Embryonic facial prominence (tissue), 1 donor: ENCODE measurements around the gene CPEB2.

ENCODE experiments used
- DNase-seq: peaks from one replicate; pipeline ENCODE4 v3.0.0-alpha.2; 2016; ENCODE audit errors: extremely low spot score

Gene CPEB2

GRCh38 chr4:15001869-15002658, at the start of gene CPEB2:
CPEB2 (plus strand) TSS chr4:15002481; CDS start chr4:15002674, 193 bp downstream.
- DNase-seq = peak; percentile 63

DNA sequence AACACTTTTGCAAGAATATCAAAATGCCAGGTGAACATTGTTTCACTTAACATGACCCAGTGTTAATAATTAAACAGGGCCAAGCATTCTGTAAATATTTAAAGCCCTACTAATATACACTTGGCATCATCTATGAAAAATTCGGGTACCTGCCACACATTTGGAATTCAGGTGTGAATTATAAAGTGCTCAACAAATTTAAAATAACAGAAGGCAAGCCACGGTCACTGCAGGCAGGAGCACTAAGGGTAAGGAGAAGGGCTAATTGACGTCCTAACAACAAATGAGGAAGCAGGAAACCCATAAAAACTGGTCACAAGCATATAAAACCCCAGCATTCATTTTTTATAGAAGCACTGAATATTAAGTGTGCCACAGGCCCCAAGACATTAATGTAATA, 43.8 kb upstream of the CPEB2 start:
- DNase-seq = no peak

GRCh38 chr4:14961292-14961691, 41.0 kb upstream of the CPEB2 start:
- no peak for DNase-seq

DNA sequence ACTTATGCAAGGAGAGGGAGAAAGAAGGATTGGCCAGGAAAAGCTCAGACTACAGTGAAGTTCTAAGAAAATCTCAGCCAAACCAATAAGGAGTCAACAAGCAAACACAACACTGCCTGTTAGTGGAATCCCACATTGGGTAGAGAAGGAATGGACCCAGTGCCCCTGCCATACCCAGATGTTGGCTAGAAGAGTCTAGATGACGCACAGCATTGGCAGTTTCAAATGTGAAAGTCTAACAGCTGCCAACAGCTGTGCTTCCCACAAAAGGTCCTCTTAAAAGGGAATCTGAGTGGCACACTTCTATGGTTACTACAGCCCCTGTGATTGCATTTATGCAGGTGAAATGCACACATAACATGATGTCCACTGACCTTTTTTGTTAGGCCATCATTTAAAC, 37.2 kb upstream of the CPEB2 start:
- no peak for DNase-seq

GRCh38 chr4:14967982-14968381, 34.3 kb upstream of the CPEB2 start:
- DNase-seq = no peak

GRCh38 chr4:14977830-14978229, 24.5 kb upstream of the CPEB2 start:
- DNase-seq = no peak

- DNase-seq = no peak
These were observed 17.8 kb upstream of the CPEB2 start for GRCh38 chr4:14984448-14984847.

GRCh38 chr4:14985161-14985560, 17.1 kb upstream of the CPEB2 start:
- DNase-seq = no peak

- no peak for DNase-seq
These were observed 16.4 kb upstream of the CPEB2 start for GRCh38 chr4:14985843-14986242.

GRCh38 chr4:14987054-14987453, 15.2 kb upstream of the CPEB2 start:
- no peak for DNase-seq

- no peak for DNase-seq
These were observed 11.8 kb upstream of the CPEB2 start for GRCh38 chr4:14990484-14990883.

DNA sequence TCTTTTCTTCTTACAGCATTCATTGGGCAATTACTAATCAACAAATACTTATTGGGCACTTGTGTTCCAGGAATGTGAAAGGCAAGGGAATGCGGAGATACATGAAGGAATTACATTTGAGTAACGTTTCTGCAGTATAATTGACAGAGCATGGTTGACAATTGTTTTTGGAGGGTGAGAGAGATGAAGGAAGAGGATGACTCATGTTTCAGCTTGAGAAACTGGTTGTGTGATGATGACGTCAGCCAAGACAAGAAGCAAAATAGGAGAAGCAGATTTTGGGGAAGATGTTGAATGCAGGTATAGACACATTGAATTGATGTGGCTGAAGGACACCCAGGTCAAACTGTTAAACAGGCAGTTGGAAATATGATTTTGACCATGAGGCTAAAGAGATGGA, 8.0 kb upstream of the CPEB2 start:
- no peak for DNase-seq

- peak; percentile 62 for DNase-seq
These were observed 923 bp upstream of the CPEB2 start for GRCh38 chr4:15001248-15001868.

- DNase-seq = peak; percentile 54
These were observed 549 bp downstream of the CPEB2 start for GRCh38 chr4:15002659-15003400.

GRCh38 chr4:15003401-15003890, 1.2 kb downstream of the CPEB2 start:
- no peak for DNase-seq

DNA sequence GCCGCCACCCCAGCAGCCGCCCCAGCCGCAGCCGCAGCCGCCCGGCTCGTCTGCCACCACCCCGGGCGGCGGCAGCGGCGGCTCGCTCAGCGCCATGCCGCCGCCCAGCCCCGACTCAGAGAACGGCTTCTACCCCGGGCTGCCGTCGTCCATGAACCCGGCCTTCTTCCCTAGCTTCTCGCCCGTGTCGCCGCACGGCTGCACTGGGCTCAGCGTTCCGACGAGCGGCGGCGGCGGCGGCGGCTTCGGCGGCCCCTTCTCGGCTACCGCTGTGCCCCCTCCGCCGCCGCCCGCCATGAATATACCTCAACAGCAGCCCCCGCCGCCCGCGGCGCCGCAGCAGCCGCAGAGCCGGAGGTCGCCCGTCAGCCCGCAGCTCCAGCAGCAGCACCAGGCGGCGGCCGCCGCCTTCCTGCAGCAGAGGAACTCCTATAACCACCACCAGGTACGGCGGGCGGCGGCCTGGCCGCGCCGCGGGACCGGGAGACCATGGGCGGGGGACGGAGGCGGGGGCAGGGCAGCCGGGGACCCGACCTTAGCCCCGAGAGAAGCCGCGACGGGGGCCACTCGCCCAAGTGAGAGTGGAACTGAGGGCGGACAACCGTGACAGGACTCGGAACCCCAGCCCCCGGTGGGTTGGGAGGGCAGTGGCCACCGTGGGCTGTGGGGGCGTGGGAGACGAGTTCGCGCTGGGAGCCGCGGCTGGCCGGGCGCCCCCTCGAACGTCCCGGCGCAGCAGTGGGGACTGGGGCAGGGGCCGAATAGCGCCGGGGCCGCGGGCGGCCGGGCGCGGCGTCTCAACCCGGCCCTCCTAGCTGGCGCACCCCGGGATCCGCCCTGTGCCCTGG, 1.8 kb downstream of the CPEB2 start:
- DNase-seq = no peak

DNA sequence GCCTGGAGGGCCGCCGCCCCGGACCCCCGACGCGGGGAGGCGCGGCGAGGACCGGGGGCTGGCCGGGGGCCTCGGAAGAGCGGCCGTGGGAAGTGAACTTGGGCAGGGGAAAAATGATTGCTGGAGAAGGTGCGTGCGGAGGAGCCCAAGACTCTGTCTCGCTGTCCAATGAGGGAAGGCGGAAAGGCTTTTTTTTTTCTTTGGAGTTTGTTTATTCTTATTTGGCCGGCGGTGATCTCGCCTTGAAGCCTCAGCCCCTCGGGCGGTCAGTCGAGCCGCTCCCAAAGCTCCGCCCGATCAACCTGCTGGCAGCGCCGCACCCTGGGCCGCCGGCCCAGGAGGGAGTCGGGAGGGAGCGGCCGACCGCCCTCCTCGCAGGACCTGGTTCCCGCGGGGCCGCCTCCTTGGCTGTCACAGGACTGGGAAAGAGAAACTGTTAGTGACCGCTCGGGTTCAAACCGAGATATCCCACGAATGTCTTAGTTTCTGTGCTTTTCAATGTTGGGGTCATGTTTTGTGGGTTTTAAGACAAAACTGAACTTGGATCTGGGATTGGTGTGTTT, 2.5 kb downstream of the CPEB2 start:
- DNase-seq = no peak

DNA sequence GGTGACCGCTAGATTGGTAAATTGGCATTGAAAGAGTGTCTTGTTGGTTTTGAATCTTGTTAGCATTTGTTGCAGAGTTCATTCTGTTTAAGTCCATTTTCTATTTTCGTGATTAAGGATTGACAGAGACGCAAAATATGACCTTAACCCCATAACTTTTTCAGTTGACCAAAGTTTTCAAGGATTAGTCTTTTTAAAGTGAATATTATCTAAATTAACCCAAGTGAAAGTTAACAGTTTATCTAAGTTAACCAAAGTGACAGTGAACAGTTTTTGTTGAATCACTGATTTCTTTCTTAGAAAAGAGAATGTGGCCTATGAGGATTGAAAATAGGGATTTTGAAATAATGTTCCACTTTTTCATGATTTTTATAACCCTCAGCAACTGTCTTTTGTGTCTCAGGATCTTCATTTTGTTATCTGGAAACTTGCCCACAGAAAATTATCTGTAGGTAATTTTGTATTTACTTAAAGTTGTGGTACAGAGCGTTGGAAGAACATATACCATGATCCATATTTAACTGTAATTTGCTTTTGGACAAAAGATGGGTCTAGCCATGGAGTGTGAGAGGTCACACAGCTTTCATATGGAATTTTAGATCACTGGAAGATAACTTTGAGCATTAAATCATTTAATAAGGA, 3.3 kb downstream of the CPEB2 start:
- DNase-seq = no peak

GRCh38 chr4:15006416-15007024, 4.2 kb downstream of the CPEB2 start:
- DNase-seq = no peak

GRCh38 chr4:15007201-15007600, 4.9 kb downstream of the CPEB2 start:
- DNase-seq = no peak
